GM23338 (cell line): ENCODE measurements around the gene AP2B1. TPM values are rescaled to one million over a fixed set of nuclear protein-coding genes. Genes with fewer than 3 reads are reported as not detected.

Experiments used
- ATAC-seq: fragments of 200-7000 bp; cut with Tn5 transposase; 3 replicates; pipeline ENCODE4 v1.9.1; 2020
- DNase-seq: peaks from one replicate; pipeline ENCODE4 v3.0.0-alpha.2; 2015; ENCODE audit warnings: low spot score
- H2AFZ ChIP-seq: fragments of 200-600 bp; sonication (generic); 2 replicates; pipeline ENCODE4 v1.8.0; 2016; ENCODE audit warnings: antibody characterized with exemption, mild to moderate bottlenecking, moderate library complexity
- H3F3A ChIP-seq: fragments of 200-600 bp; sonication (generic); replicated peaks from 2 replicates; pipeline ENCODE4 v1.8.0; 2017; ENCODE audit warnings: antibody characterized with exemption, mixed run types, low read depth
- H3K27ac ChIP-seq: fragments of 200-600 bp; sonication (generic); 2 replicates; pipeline ENCODE4 v1.6.1; 2016; ENCODE audit warnings: low read depth
- H3K27me3 ChIP-seq: fragments of 200-600 bp; sonication (generic); 2 replicates; pipeline ENCODE4 v1.8.0; 2016; ENCODE audit warnings: mild to moderate bottlenecking, mixed run types, moderate library complexity; ENCODE audit not compliant: insufficient read depth
- H3K36me3 ChIP-seq: fragments of 200-600 bp; sonication (generic); 2 replicates; pipeline ENCODE4 v1.8.0; 2016; ENCODE audit warnings: mild to moderate bottlenecking; ENCODE audit not compliant: insufficient read depth
- H3K4me1 ChIP-seq: fragments of 200-600 bp; sonication (generic); 2 replicates; pipeline ENCODE4 v1.8.0; 2016; ENCODE audit warnings: mild to moderate bottlenecking, moderate library complexity; ENCODE audit not compliant: insufficient read depth
- H3K4me2 ChIP-seq: fragments of 200-600 bp; sonication (generic); 2 replicates; pipeline ENCODE4 v1.7.1; 2017; ENCODE audit warnings: mixed run types
- H3K4me3 ChIP-seq: fragments of 200-600 bp; sonication (generic); 2 replicates; pipeline ENCODE4 v1.6.1; 2016; ENCODE audit warnings: mixed run types
- H3K79me2 ChIP-seq: fragments of 200-600 bp; sonication (generic); replicated peaks from 2 replicates; pipeline ENCODE4 v1.8.0; 2017; ENCODE audit warnings: mild to moderate bottlenecking; ENCODE audit not compliant: insufficient read depth
- H3K9me2 ChIP-seq: fragments of 200-600 bp; sonication (generic); 2 replicates; pipeline ENCODE4 v1.8.0; 2017; ENCODE audit not compliant: insufficient read depth
- H4K20me1 ChIP-seq: fragments of 200-600 bp; sonication (generic); replicated peaks from 2 replicates; pipeline ENCODE4 v1.8.0; 2017; ENCODE audit warnings: mild to moderate bottlenecking; ENCODE audit not compliant: insufficient read depth
- H3K27ac Mint-ChIP-seq: 2 replicates; pipeline ENCODE4 v1.8.0; 2020; ENCODE audit warnings: inconsistent platforms, mild to moderate bottlenecking, moderate library complexity, mixed read lengths
- H3K27me3 Mint-ChIP-seq: 3 replicates; pipeline ENCODE4 v1.8.0; 2022; ENCODE audit warnings: low read depth, mild to moderate bottlenecking, moderate library complexity, mixed read lengths, inconsistent platforms; ENCODE audit not compliant: insufficient read depth, poor library complexity
- H3K36me3 Mint-ChIP-seq: 3 replicates; pipeline ENCODE4 v1.8.0; 2021; ENCODE audit warnings: low read depth, mild to moderate bottlenecking, inconsistent platforms, moderate library complexity, mixed read lengths
- H3K4me1 Mint-ChIP-seq: 3 replicates; pipeline ENCODE4 v1.8.0; 2020; ENCODE audit warnings: mild to moderate bottlenecking, inconsistent platforms, mixed read lengths
- H3K4me3 Mint-ChIP-seq: 3 replicates; pipeline ENCODE4 v1.8.0; 2021; ENCODE audit warnings: moderate library complexity, mild to moderate bottlenecking, inconsistent platforms, mixed read lengths
- H3K9me3 Mint-ChIP-seq: 3 replicates; pipeline ENCODE4 v1.8.0; 2020; ENCODE audit warnings: moderate library complexity, mild to moderate bottlenecking, inconsistent platforms, mixed read lengths
- CREB1 ChIP-seq: fragments of 250-450 bp; sonication (Bioruptor Pico); IDR thresholded peaks from 2 replicates; pipeline ENCODE4 v1.5.0; 2020; ENCODE audit warnings: low read depth, mild to moderate bottlenecking, moderate library complexity
- EZH2 ChIP-seq: fragments of 200-600 bp; sonication (generic); IDR thresholded peaks from one replicate; pipeline ENCODE4 v1.8.0; 2017; ENCODE audit warnings: antibody characterized with exemption, mild to moderate bottlenecking, low read depth; ENCODE audit not compliant: unreplicated experiment
- EZH2phosphoT487 ChIP-seq: fragments of 200-600 bp; sonication (generic); IDR thresholded peaks from one replicate; pipeline ENCODE4 v1.8.1; 2018; ENCODE audit warnings: antibody characterized with exemption; ENCODE audit not compliant: unreplicated experiment
- JUNB ChIP-seq: IDR thresholded peaks from one replicate; pipeline ENCODE4 v1.6.1; 2016; ENCODE audit warnings: antibody characterized with exemption; ENCODE audit not compliant: unreplicated experiment
- NANOG ChIP-seq: IDR thresholded peaks from 2 replicates; pipeline ENCODE4 v1.6.1; 2016; ENCODE audit warnings: antibody characterized with exemption, borderline replicate concordance
- POLR2AphosphoS5 ChIP-seq: IDR thresholded peaks from 2 replicates; pipeline ENCODE4 v1.6.1; 2016; ENCODE audit warnings: antibody characterized with exemption, low read depth
- STAT1 ChIP-seq: IDR thresholded peaks from one replicate; pipeline ENCODE4 v1.6.1; 2016; ENCODE audit warnings: antibody characterized with exemption; ENCODE audit not compliant: unreplicated experiment
- ZNF114 ChIP-seq: fragments of 250-450 bp; sonication (Bioruptor Pico); IDR thresholded peaks from 2 replicates; pipeline ENCODE4 v1.5.0; 2020; ENCODE audit warnings: mild to moderate bottlenecking, moderate library complexity
- ZNF331 ChIP-seq: fragments of 250-450 bp; sonication (Bioruptor Pico); IDR thresholded peaks from 2 replicates; pipeline ENCODE4 v1.5.0; 2020; ENCODE audit warnings: low read depth, mild to moderate bottlenecking, moderate library complexity
- polyA plus RNA-seq: library from polyadenylated mRNA; unstranded; fragments of >200 nt; fragmentation: Nextera tagmentation; extraction: Ambion mirVana; gene quantifications from 2 replicates; pipeline ENCODE4 v1.2.1, GENCODE V29; 2016
- total RNA-seq: library from RNA; depleted of rRNA; stranded (reverse); fragments of >200 nt; shearing (Covaris generic); gene quantifications from 2 replicates; pipeline ENCODE4 v1.2.3, GENCODE V29; 2014
- TF ChIP-seq, protein P1 (sequence below): IDR thresholded peaks from 2 replicates; pipeline ENCODE4 v1.6.1; 2016; ENCODE audit warnings: antibody characterized with exemption
- TF ChIP-seq, protein P2 (sequence below): IDR thresholded peaks from one replicate; pipeline ENCODE4 v1.6.1; 2018; ENCODE audit warnings: antibody characterized with exemption; ENCODE audit not compliant: unreplicated experiment
- TF ChIP-seq, protein P3 (sequence below): fragments of 250-450 bp; sonication (Bioruptor Pico); IDR thresholded peaks from 2 replicates; pipeline ENCODE4 v1.5.0; 2020; ENCODE audit warnings: mild to moderate bottlenecking, moderate library complexity
- TF ChIP-seq, protein P4 (sequence below), 2 experiments: fragments of 200-600 bp in 1 of 2; sonication (generic) in 1 of 2; conservative IDR thresholded peaks; 2 replicates each; pipeline versions ENCODE4 v1.5.1 to v1.6.1; 2016 to 2017; ENCODE audit warnings: antibody characterized with exemption in 2 of 2, low read depth in 2 of 2, mild to moderate bottlenecking in 2 of 2, moderate library complexity in 1 of 2

The AP2B1 gene
- total and polyA plus RNA-seq, 2 experiments from 2014 or later = 89.7 to 144 TPM

DNA sequence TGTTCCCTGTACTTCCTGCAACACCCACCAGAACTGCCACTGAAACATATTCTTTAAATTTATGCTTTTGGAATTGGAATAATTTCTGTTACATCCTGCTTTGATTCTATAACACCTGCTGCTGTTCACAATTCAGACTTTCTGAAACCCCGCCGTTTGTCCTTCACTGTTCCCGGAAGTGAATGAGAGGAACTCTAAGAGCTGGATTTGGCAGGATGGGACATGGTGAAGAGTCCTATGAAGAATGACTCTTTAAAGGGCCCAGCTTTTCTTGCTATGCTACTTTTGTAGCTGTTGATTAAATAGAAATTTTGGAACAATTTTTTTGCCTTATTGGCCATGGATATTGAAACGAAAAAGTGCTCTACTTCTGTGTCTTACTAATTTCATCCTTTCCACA is 8.9 kb downstream of the AP2B1 start:
- Histone ChIP-seq H2AFZ (no peak overlapping the region), H3K36me3 (peaks cover 29% of the 10 kb centered on the region), H3K9me2 (no peaks in the 10 kb centered on the region), H3K4me3 (0 out of 2 replicates have a peak overlapping the region, but pooled peaks have one; percentile 11), H3K27ac (0 out of 2 replicates have a peak overlapping the region, but pooled peaks have one; percentile 70), H4K20me1 (peaks cover 36% of the 10 kb centered on the region), H3K4me2 (peak overlapping the region; percentile 22; the same call in 1 of the 2 replicates), H3K79me2 (peaks cover 66% of the 10 kb centered on the region), H3F3A (peaks cover 6% of the 10 kb centered on the region; the same call in 1 of the 2 replicates), H3K4me1 (0 out of 2 replicates have a peak, but pooled peaks cover 4% of the 10 kb centered on the region), H3K27me3 (no peaks in the 10 kb centered on the region)
- no peaks in the 10 kb centered on the region for H3K9me3 Mint-ChIP-seq
- peaks cover 55% of the 10 kb centered on the region for H3K36me3 Mint-ChIP-seq
- TF ChIP-seq JUNB (no peak), ZNF114 (CRISPR knock-in tag) (no peak), EZH2phosphoT487 (no peak), STAT1 (no peak), ZNF331 (CRISPR knock-in tag) (no peak), CREB1 (CRISPR knock-in tag) (no peak), POLR2AphosphoS5 (no peak), NANOG (no peak), EZH2 (no peak)
- TF ChIP-seq, protein P1, sequence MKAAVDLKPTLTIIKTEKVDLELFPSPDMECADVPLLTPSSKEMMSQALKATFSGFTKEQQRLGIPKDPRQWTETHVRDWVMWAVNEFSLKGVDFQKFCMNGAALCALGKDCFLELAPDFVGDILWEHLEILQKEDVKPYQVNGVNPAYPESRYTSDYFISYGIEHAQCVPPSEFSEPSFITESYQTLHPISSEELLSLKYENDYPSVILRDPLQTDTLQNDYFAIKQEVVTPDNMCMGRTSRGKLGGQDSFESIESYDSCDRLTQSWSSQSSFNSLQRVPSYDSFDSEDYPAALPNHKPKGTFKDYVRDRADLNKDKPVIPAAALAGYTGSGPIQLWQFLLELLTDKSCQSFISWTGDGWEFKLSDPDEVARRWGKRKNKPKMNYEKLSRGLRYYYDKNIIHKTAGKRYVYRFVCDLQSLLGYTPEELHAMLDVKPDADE = no peak
- TF ChIP-seq, protein P2, sequence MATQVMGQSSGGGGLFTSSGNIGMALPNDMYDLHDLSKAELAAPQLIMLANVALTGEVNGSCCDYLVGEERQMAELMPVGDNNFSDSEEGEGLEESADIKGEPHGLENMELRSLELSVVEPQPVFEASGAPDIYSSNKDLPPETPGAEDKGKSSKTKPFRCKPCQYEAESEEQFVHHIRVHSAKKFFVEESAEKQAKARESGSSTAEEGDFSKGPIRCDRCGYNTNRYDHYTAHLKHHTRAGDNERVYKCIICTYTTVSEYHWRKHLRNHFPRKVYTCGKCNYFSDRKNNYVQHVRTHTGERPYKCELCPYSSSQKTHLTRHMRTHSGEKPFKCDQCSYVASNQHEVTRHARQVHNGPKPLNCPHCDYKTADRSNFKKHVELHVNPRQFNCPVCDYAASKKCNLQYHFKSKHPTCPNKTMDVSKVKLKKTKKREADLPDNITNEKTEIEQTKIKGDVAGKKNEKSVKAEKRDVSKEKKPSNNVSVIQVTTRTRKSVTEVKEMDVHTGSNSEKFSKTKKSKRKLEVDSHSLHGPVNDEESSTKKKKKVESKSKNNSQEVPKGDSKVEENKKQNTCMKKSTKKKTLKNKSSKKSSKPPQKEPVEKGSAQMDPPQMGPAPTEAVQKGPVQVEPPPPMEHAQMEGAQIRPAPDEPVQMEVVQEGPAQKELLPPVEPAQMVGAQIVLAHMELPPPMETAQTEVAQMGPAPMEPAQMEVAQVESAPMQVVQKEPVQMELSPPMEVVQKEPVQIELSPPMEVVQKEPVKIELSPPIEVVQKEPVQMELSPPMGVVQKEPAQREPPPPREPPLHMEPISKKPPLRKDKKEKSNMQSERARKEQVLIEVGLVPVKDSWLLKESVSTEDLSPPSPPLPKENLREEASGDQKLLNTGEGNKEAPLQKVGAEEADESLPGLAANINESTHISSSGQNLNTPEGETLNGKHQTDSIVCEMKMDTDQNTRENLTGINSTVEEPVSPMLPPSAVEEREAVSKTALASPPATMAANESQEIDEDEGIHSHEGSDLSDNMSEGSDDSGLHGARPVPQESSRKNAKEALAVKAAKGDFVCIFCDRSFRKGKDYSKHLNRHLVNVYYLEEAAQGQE = no peak
- TF ChIP-seq, protein P3, sequence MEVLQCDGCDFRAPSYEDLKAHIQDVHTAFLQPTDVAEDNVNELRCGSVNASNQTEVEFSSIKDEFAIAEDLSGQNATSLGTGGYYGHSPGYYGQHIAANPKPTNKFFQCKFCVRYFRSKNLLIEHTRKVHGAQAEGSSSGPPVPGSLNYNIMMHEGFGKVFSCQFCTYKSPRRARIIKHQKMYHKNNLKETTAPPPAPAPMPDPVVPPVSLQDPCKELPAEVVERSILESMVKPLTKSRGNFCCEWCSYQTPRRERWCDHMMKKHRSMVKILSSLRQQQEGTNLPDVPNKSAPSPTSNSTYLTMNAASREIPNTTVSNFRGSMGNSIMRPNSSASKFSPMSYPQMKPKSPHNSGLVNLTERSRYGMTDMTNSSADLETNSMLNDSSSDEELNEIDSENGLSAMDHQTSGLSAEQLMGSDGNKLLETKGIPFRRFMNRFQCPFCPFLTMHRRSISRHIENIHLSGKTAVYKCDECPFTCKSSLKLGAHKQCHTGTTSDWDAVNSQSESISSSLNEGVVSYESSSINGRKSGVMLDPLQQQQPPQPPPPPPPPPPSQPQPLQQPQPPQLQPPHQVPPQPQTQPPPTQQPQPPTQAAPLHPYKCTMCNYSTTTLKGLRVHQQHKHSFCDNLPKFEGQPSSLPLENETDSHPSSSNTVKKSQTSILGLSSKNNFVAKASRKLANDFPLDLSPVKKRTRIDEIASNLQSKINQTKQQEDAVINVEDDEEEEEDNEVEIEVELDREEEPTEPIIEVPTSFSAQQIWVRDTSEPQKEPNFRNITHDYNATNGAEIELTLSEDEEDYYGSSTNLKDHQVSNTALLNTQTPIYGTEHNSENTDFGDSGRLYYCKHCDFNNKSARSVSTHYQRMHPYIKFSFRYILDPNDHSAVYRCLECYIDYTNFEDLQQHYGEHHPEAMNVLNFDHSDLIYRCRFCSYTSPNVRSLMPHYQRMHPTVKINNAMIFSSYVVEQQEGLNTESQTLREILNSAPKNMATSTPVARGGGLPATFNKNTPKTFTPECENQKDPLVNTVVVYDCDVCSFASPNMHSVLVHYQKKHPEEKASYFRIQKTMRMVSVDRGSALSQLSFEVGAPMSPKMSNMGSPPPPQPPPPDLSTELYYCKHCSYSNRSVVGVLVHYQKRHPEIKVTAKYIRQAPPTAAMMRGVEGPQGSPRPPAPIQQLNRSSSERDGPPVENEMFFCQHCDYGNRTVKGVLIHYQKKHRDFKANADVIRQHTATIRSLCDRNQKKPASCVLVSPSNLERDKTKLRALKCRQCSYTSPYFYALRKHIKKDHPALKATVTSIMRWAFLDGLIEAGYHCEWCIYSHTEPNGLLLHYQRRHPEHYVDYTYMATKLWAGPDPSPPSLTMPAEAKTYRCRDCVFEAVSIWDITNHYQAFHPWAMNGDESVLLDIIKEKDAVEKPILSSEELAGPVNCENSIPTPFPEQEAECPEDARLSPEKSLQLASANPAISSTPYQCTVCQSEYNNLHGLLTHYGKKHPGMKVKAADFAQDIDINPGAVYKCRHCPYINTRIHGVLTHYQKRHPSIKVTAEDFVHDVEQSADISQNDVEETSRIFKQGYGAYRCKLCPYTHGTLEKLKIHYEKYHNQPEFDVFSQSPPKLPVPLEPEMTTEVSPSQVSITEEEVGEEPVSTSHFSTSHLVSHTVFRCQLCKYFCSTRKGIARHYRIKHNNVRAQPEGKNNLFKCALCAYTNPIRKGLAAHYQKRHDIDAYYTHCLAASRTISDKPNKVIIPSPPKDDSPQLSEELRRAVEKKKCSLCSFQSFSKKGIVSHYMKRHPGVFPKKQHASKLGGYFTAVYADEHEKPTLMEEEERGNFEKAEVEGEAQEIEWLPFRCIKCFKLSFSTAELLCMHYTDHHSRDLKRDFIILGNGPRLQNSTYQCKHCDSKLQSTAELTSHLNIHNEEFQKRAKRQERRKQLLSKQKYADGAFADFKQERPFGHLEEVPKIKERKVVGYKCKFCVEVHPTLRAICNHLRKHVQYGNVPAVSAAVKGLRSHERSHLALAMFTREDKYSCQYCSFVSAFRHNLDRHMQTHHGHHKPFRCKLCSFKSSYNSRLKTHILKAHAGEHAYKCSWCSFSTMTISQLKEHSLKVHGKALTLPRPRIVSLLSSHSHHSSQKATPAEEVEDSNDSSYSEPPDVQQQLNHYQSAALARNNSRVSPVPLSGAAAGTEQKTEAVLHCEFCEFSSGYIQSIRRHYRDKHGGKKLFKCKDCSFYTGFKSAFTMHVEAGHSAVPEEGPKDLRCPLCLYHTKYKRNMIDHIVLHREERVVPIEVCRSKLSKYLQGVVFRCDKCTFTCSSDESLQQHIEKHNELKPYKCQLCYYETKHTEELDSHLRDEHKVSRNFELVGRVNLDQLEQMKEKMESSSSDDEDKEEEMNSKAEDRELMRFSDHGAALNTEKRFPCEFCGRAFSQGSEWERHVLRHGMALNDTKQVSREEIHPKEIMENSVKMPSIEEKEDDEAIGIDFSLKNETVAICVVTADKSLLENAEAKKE (CRISPR knock-in tag) = no peak
- TF ChIP-seq, protein P4, sequence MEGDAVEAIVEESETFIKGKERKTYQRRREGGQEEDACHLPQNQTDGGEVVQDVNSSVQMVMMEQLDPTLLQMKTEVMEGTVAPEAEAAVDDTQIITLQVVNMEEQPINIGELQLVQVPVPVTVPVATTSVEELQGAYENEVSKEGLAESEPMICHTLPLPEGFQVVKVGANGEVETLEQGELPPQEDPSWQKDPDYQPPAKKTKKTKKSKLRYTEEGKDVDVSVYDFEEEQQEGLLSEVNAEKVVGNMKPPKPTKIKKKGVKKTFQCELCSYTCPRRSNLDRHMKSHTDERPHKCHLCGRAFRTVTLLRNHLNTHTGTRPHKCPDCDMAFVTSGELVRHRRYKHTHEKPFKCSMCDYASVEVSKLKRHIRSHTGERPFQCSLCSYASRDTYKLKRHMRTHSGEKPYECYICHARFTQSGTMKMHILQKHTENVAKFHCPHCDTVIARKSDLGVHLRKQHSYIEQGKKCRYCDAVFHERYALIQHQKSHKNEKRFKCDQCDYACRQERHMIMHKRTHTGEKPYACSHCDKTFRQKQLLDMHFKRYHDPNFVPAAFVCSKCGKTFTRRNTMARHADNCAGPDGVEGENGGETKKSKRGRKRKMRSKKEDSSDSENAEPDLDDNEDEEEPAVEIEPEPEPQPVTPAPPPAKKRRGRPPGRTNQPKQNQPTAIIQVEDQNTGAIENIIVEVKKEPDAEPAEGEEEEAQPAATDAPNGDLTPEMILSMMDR (conservative IDR thresholded peaks at IDR 0.05; ENCODE audit: low read depth in 2 of 2) = no peak
- no peak overlapping the region for H3K4me3 Mint-ChIP-seq
- no peak overlapping the region for H3K27ac Mint-ChIP-seq
- H3K27me3 Mint-ChIP-seq = no peaks in the 10 kb centered on the region
- peak; percentile 14; the same call in 1 of the 3 replicates for ATAC-seq
- no peaks in the 10 kb centered on the region; the same call in 2 of the 3 replicates for H3K4me1 Mint-ChIP-seq
- peak; percentile 12 for DNase-seq
